Fibroblast of the conjunctiva (primary cell): ENCODE data around the gene ATG7.
"Not testable (repeated sequence)": the region's sequence is repeated elsewhere in the genome, so short reads cannot be mapped to it uniquely, and the experiment has no call there.

Experiments used
- DNase-seq: peaks from one replicate; pipeline ENCODE4 v3.0.0-alpha.2; 2010; ENCODE audit warnings: low read depth

The ATG7 gene

GRCh38 chr3:11389386-11390268, 117.4 kb downstream of the ATG7 start:
- no peak for DNase-seq

- no peak for DNase-seq
These were observed 118.4 kb downstream of the ATG7 start for GRCh38 chr3:11390411-11391131.

GRCh38 chr3:11391174-11391879, 119.1 kb downstream of the ATG7 start:
- DNase-seq = no peak

- no peak for DNase-seq
These were observed 120.0 kb downstream of the ATG7 start for GRCh38 chr3:11392014-11392859.

GRCh38 chr3:11392860-11393114, 120.6 kb downstream of the ATG7 start:
- DNase-seq = no peak

GRCh38 chr3:11393401-11393800, 121.2 kb downstream of the ATG7 start:
- DNase-seq = no peak

GRCh38 chr3:11394392-11394791, 122.2 kb downstream of the ATG7 start:
- no peak for DNase-seq

GRCh38 chr3:11400213-11400612, 128.0 kb downstream of the ATG7 start:
- DNase-seq = no peak

GRCh38 chr3:11401434-11401833, 129.2 kb downstream of the ATG7 start:
- DNase-seq = no peak

GRCh38 chr3:11405323-11405722, 133.1 kb downstream of the ATG7 start:
- DNase-seq = no peak

- no peak for DNase-seq
These were observed 135.4 kb downstream of the ATG7 start for GRCh38 chr3:11407644-11408043.

GRCh38 chr3:11408324-11408859, 136.2 kb downstream of the ATG7 start:
- not testable (repeated sequence) for DNase-seq

GRCh38 chr3:11410564-11410963, 138.4 kb downstream of the ATG7 start:
- DNase-seq = no peak

- DNase-seq = no peak
These were observed 139.8 kb downstream of the ATG7 start for GRCh38 chr3:11411956-11412355.

GRCh38 chr3:11413071-11413470, 140.9 kb downstream of the ATG7 start:
- DNase-seq = no peak

GRCh38 chr3:11415099-11415498, 142.9 kb downstream of the ATG7 start:
- DNase-seq = no peak

GRCh38 chr3:11420066-11420465, 147.9 kb downstream of the ATG7 start:
- DNase-seq = no peak

GRCh38 chr3:11422291-11422690, 150.1 kb downstream of the ATG7 start:
- no peak for DNase-seq

- DNase-seq = no peak
These were observed 151.7 kb downstream of the ATG7 start for GRCh38 chr3:11423868-11424267.

GRCh38 chr3:11424277-11424676, 152.1 kb downstream of the ATG7 start:
- DNase-seq = no peak

- no peak for DNase-seq
These were observed 158.0 kb downstream of the ATG7 start for GRCh38 chr3:11430207-11430606.

GRCh38 chr3:11430624-11431023, 158.4 kb downstream of the ATG7 start:
- no peak for DNase-seq
